Measurements from ENCODE around the gene GRAMD1A.
"Not testable (repeated sequence)": the region's sequence is repeated elsewhere in the genome, so short reads cannot be mapped to it uniquely, and the experiment has no call there.

GRAMD1A gene

DNA sequence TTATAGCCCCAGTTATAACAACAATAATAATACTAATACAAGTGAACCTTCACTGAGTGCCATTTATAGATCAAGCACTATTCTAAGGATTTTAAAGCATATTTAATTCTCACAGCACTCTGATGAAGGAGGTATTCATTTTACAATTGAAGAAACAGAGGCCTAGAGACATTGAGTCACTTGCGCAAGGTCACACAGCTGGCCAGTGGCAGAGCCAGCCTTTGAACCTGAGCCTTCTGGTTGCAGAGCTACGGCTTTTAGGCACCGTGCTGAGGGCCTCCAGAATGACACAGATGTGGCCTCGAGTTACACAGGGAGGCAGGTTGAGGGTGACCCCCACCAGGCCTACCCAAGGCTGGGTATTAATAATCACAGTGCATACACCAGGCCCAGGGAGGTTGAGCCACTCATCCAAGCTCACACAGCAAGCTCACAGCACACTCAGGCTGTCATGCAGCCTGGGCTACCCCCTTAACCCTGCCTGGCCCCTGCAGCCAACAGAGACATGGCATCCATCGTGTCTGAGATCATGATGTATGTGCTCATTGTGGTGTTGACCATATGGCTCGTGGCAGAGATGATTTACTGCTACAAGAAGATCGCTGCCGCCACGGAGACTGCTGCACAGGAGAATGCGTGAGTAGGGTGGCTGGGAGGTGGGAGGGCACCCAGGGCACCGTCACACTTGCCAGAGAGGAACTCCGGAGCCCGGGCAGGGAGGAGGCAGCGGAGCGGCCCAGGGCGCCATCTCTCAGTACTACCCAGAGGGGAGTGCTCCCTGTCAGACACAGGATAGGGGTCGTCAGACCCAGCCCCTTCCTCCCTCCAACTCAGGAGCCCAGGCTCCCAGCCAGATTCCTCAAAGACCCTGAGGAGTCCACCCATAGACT is 38.7 kb downstream of the GRAMD1A start:
- DNase-seq: no peak

DNA sequence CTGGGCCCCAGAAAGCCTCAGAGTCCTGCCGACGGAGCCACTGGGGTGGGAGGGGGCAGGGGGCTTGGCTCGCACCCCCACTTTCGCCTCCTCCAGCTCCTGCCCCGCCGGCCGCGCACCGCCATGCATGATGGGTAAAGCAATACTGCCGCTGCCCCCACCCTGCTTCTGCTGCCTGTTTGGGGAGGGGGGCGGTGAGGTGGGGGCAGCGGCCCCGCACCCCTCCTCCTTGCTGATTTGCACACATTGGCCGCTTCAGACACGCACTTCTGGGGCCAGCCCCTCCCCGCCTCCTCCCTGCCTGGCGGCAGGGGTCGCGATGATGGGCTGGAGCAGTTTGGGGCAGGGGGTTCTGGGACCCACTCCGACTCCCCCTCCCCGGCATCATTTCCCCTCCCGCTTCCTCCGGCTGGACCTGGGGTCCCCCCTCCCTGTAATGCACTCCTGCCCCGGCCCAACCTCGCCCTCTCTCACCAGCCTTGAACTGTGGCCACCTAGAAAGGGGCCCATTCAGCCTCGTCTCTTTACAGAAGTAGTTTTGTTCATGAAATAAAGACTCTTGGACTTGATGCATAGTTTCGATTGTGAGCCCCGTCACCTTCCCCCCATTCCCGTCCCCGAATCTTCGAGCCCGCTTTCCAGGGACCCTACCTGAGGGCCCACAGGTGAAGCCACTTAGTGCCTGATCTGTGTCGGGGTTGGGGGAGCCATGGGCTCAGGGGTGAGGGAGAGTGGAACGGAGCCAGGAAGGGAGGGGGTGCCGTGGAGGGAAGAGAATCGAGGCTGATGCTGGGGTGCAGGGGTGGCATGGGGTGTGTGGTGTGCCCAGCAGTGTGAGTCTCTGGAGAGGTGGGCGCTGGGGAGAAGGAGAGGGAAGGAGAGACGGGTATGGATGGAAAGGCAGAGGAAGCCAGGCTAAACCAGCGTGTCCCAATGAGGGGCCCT is 40.0 kb downstream of the GRAMD1A start:
- no peak for DNase-seq

DNA sequence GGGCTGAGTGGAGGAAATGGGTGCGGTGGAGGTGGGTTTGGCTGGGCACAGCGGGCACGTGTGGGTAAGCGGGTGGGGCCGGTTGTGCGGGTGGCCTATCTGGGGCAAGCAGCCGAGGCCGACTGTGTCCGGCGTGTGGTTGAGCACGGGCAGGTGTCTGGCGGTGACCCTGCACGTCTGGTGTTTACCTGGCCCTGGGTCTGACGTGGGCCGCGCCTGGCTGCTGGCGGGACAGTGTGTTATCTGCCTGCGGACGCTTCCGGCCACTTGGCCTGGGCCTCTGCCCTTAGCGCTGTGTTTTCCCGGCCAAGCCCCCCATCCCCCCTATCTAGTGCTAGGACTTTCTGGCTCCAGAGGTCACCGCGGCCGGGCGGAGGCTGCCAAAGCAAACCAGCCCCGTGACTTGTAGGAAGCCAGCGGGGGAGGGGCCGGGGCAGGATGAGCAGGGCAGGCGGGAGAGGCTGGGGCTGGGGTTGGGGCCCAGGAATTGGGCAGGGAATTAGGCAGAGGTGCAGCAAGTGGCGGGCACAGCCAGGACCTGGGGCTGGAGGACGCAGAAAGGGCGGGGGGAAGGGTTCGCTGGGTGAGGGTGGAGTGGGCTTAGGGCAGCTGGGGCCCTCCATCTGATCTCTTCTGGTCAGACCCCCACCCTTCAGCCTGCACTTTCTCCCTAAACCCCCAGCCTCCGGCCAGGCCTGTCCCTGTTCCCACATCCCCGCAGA is 40.9 kb downstream of the GRAMD1A start:
- DNase-seq: peak; percentile 40

DNA sequence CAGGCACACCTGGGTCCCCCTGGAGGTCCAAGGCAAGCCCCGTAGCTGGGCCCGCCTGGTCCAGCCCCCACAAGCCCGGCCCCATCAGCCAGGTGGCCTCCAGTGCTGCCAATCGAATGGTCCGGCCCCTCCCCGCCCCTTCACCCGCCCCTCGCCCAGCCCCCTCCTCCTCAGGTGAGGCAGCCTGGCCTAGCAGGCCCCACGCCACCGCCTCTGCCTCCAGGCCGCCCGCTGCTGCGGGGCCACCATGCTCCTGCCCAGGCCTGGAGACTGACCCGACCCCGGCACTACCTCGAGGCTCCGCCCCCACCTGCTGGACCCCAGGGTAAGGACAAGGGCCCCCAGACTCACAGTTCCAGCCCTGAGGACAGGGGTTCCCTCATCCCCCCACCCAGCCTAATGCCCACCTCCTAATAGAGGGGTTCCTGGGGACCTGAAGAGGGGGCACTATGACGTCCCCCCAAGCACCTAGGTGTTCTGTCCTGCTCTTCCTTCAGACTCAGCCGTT is 41.5 kb downstream of the GRAMD1A start, which contains the start of gene HPN:
HPN (plus strand) TSS at position 174 of the 508 bp plus-strand sequence. CDS start 786 bp downstream, outside the sequence.
- DNase-seq: no peak

DNA sequence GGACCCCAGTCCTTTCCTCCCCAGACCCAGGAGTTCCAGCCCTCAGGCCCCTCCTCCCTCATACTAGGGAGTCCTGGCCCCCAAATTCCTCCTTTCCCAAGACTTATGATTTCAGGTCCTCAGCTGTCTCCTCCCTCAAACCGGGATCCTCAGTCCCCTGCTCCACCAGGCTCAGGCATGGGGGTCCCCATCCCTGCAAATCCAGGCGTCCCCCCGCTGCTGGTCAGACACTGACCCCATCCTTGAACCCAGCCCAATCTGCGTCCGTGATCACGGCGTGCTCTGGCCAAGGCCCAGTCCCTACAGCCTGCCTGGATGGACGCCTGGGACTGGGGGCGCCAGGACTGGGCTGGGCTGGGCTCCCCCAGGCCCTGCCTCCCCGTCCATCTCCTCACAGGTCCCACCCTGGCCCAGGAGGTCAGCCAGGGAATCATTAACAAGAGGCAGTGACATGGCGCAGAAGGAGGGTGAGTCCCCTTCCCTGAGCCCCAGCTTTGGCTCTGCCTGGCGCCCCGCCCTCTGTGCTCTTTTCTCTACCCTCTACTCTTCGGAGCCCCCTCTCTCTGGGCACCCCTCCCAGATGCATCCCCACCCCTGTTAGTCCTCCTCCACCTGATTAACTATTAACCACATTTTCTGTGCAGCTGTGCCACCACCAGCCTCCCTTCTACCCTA is 42.1 kb downstream of the GRAMD1A start:
- DNase-seq: no peak

DNA sequence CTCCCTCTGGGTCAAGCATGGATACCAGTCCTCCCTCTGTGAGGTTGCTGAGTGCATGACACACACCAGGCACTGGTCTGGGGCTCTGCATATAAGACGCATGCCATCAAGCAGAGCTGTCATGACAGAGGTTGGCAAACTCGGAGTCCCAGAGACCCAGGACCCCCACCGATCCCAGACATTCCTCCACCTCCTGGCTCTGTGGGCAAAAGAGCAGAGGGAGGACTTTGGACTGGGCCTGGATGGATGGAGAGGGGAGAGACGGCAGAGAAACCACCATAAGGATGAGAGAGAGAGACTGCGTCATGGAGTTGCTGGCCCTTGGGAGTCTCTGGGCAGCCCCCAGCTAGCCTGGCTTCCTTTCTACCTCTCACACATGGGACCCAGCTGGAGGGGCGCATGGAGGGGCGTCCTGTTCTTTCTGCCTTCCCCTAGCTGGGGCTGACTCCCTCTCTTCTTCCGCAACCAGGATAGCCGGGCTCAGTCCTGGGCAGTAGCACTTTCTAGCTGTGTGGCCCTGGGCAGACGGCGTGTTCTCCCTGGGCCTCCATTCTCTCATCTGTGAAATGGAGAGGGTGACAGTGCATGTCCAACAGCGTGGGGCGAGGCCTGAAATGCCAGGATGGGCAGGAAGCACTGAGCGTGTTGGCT is 43.0 kb downstream of the GRAMD1A start:
- no peak for DNase-seq

DNA sequence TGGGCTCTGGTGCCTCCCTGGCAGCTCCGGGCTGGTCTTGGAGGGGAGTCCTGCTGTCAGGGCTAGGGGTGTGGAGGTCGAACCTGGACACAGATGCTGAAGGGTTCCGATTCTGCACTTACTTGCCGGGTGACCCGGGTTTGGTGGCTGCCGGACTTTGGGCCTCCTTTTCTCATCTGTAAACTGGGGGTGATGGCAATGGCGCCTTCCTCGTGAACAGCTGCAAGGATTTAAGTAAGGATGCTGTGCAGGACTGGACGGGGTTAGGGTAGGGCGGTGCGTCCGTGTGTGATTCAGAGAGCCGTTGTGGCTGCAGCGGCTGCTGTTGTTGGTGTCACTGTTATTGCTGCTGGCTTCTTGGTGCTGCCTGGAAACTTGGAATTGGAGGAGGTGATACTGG is 43.8 kb downstream of the GRAMD1A start:
- DNase-seq: no peak

DNA sequence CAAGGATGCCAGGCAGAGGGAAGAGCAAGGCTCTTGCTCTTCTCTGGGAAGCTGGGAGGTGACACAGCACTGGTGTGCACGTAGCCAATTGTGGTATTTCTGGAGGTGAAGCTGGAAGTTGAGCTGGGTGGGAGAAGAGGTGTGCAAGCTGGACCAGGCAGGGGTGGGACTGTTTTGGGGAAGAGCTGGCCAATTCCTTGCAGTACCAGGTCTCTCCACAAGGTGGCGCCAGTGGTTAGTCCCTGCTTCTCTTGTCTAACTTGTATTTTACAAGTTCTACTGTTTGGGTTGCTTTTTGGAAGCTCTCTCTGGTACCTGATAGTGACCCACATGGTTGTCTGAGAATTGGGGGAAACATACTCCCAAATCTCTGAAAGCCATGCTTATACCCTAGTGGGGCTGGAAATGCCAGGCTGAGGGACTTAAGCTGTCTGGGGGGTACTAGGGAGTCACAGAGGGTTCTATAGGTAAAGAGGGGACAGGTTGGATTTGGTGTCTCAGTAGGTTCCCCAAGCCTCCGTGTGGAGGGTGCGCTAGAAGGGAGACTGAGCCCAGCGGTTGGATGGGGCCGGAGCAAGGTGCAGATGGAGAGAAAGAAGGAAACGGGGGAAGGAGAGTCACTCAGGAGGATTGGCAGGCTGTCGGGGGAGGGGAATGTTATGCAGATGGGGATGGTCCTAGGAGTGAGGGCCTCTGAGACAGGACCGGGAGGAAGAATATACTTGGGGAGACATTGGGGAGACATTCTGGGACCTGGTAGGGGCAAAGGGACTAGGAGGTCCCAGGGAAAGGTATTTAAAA is 44.4 kb downstream of the GRAMD1A start:
- peak; percentile 58 for DNase-seq

DNA sequence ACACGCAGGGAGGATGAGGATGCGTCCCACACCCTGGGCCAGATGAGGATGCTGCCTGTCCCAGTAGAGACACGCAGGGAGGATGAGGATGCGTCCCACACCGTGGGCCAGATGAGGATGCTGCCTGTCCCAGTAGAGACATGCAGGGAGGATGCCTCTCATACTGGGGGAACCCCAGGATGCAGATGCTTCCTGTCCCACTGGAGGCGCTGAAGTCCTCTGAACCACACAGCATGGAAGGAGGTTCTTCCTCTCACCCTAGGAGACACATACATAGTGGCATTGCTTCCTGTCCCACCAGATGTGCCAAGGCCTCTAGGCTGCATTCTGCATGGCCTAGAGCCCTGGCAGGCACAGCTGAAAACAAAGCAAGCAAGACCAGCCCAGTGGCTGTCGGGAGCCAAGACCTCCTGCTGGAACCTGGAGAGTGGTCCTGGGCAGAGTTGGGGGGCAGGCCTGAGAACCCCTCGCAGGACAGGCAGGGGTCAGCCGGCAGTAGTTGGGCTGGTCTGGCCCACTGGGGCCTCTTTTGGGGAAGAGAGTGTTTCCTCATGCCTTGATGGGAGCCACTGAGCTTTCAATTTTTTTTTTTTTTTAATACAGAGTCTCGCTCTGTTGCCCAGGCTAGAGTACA is 45.7 kb downstream of the GRAMD1A start:
- peak; percentile 48 for DNase-seq

DNA sequence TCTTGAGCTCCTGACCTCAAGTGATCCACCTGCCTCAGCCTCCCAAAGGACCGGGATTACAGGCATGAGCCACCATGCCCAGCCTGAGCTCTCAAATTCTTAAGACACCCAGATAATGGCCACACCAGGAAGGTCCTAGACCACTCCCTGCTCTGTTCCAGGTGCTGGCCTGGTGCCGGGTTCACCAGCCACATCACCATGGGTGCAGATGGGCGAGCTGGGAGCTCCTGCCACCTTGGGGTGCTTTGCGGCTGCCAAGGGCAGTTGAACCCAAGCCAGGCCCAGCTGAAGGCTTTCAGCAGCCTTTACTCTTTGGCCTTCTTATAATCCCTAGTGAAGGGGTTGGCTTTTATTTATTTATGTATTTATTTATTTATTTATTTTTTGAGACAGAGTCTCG is 46.3 kb downstream of the GRAMD1A start:
- no peak for DNase-seq

DNA sequence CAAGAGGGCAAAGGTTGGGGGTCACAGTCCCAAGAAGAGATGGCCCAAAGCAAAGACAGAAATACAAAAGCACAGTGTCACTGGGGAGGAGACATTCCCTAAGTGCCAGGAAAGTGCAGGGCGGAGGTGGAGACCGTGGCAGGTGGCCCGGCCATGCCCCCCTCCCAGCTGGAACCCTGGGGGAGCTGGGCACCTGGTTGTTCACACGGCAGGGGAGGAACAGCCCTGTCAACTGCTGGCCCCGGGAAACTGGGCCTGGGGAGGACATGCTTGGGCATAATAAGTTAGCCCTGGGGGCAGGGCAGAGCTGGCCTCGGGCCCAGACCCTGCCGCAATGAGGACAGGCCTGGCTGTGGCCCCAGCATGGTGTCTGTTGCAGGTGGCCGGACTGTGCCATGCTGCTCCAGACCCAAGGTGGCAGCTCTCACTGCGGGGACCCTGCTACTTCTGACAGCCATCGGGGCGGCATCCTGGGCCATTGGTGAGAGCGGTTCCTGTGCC is 48.8 kb downstream of the GRAMD1A start:
- no peak for DNase-seq

DNA sequence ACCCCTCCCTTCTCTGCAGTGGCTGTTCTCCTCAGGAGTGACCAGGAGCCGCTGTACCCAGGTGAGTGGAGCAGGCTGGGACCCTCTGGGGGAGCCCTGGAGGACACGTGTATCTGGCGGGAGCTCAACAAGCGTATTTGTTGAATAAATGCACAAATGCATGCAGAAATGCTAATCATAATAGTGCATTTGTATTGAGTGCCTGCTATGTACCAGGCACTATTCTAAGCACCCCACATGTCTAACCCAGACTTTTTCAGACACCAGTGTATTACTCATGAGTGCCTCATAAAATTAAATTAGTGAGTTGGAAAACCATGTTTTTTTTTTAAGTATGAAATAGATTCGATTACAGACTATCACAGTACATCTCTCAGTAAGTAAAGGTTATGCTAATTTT is 49.3 kb downstream of the GRAMD1A start:
- DNase-seq: no peak

DNA sequence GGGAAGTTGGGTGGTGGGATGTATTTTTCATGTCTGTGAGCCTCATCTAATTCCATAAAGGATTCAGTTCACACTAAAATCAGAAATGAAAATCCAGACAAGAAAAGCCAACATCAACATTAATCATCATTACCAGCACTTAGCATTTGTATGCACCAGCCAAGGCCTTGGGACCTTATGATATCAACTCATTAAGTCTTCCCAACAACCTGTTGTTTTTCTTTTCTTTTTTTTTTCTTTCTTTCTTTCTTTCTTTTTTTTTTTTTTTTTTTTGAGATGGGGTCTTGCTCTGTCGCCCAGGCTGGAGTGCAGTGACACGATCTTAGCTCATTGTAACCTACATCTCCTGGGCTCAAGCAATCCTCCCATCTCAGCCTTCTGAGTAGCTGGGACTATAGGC is 50.5 kb downstream of the GRAMD1A start:
- not testable (repeated sequence) for DNase-seq

DNA sequence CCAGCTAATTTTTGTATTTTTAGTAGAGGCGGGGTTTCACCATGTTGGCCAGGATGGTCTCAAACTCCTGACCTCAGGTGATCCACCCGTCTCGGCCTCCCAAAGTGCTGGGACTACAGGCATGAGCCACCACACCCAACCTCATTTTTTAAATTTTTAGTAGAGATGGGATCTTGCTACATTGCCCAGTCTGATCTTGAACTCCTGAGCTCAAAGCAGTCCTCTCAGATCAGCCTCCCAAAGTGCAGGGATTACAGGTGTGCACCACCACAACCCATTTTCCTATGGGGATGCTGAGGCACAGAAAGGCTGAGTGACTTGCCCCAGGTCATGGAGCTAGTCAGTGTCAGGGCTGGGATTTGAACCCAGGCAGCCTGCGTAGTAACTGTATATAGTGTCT is 51.1 kb downstream of the GRAMD1A start:
- DNase-seq: not testable (repeated sequence)

DNA sequence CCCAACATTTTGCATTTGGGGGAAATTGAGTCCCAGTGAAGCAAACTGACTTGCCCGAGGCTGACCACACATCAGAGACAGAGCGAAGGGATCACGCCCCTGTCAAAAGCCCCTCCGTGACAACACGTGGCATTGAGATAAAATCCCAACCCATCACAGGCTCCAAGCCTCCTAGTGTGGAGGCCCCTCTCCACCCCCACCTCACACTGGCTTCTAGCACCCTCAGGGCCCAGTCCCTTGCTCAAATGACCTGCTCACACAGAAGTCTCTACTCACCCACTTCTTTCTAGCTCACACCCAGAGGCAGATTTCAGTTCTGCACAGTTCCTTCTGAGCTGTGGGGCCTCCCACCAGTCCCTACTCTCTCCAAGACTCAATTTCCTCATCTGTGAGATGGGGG is 51.7 kb downstream of the GRAMD1A start:
- DNase-seq: no peak

DNA sequence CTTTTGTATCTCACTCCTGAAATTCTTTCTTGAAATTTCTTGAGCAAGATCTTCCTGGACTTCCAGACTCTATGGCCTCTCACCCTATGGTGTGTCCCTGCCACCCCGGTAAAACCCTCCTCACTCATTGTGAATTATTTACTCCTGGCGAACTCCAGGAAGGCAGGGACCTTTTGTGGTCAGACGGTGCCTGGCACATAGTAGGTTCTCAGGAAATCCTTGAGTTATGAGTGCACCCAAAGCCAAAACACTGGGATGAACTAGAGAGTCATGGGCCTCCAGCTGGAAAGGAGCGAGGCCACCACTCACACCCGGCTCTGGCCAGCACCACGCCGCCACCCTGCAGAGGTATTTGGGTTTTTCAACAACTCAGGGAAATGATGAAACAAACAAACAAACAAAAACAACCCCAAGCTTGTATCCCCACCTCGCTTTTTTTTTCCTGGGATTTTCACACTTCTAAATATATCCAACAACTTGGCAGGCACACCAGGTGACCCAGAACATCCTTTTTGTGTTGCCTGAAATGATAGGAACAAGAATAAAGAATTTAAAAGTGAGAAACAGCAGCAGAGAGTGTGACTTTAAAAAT is 52.6 kb downstream of the GRAMD1A start:
- DNase-seq: no peak

DNA sequence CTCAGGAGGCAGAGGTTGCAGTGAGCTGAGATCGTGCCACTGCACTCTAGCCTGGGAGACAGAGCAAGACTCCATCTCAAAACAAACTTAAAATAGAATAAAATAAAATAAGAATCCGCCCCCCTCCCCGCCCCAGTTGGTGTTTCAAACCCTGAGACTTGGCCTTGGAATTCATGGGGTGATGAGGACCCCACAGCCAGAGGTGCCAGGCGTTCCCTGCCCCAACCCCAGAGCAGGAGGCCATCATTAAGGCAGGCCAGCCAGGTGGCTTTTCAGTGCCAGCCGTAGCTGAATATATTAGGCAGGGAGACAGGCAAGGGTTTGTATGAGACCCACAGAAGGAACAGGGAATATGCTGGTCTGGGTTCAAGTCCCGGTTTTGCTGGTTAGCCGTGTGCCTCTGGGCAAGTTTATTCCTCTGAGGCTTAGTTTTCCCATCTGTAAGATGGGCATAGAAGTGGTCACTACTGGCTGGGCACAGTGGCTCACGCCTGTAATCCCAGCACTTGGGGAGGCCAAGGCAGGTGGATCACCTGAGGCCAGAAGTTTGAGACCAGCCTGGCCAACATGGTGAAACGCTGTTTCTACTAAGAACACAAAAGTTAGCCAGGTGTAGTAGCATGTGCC is 53.7 kb downstream of the GRAMD1A start:
- DNase-seq: no peak

DNA sequence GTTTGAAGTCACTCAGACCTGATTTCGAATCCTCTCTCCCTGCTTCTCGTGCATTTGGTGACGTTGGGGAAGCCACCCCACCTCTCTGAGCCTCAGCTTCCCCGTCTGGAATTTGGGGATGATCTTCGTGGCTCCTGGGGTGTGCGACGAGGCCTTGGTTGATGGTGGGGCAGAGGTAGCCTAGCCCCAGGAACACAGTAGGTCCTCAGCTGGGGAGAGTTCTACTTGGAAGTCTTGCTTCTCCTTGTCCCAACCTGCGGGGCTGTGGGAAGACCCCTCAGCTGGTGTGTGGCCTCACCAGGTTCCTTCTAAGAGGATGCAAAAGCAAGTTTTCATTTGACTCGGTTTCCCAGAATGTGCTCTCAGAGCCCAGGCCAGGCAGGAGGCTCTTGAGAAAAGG is 54.5 kb downstream of the GRAMD1A start:
- no peak for DNase-seq

DNA sequence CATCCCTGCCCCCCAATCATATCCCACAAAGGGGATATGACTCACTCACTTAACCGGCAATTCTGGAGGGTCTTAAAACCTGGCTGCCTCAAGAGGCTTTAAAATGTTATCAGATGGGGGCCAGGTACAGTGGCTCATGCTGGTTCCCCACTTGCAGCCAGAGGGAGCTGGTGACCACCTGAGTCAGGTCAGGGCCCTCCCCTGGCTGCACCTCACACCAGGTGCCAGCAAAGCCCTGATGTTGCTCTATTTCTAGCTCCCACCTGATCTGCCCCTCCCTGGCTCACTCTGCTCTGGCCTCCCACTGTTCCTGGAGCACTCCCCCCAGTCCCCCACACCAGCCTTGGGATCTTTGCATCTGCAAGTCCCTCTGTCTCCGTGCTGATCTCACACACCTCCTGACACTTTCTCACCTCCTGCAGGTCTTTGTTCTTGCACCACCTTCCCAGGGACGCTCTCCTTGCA is 55.6 kb downstream of the GRAMD1A start:
- no peak for DNase-seq

Data from activated naive CD4-positive, alpha-beta T cell treated with anti-CD3 and anti-CD28 coated beads, Interleukin-2, amount 50 U/mL, for 16 hours (primary cell).